Measurements from ENCODE around the gene PLEKHG4.
A peak's percentile ranks its signal among the peaks of the same experiment; 100 is the strongest.

PLEKHG4 gene

DNA sequence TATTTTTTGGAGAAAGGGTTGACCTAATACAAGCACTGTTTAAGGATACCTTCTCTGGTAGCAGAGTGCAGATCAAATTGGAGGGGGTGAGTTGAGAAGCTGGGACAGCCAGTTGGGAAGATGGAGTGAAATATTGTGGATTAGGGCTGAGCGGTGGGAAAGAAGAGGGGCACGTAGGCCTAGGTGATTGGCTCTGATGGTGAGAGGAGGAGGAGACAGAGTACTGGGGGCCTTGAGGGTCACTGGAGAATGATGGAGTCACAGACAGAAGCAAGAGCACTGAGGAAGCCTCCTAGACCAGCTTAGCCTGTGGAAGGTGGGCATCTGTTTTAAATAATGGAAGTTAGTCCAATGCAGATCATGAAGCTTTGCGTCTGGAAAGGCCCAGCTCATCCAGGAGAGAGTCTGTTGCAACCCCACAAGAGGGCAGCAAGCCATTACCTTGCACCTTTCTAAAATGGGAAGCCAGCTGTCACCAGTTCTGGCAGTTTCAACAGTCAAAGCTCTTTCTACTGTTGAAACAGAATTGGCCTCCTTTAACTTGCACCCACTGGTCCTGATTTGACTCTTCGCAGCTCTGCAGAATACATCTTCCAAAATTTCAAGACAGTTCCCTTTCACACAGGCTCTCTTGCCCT lies 18.8 kb upstream of the PLEKHG4 start:
- no peak for DNase-seq (ENCODE audit: low read depth, low spot score)

DNA sequence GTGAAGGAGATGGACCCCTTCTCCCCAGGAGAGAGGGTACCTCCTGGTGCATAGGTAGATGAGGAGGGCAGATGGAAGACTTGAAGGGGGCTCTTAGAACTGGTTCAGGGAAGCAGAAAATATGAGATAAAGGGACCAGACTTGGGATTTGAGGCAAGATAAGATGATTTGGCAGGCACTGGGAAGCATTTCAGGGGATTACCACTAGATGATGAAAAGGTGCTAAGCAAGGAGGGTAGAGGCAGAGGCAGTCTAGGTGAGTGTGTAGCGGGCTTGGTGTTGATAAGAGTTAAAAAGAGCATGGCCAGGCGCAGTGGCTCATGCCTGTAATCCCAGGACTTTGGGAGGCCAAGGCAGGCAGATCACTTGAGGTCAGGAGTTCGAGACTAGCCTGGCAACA lies 16.1 kb upstream of the PLEKHG4 start:
- no peak for DNase-seq (ENCODE audit: low read depth, low spot score)

DNA sequence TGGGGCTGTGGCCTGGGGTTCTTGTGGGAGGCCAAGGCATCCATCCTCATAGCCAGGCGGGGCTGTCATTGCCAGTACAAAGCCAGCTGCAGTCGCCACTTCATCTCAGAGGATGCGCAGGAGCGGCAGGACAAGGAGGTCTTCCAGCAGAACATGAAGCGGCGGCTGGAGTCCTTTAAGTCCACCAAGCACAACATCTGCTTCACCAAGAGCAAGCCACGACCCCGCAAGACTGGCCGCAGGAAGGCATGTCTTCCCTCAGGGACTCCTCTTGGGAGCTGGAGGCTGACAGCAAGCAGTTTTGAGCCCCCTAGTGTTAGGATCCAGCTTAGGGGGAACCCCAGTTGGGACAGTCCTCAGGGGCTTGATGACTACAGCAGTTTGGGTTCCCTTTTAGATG lies 15.1 kb upstream of the PLEKHG4 start:
- no peak for DNase-seq (ENCODE audit: low read depth, low spot score)

DNA sequence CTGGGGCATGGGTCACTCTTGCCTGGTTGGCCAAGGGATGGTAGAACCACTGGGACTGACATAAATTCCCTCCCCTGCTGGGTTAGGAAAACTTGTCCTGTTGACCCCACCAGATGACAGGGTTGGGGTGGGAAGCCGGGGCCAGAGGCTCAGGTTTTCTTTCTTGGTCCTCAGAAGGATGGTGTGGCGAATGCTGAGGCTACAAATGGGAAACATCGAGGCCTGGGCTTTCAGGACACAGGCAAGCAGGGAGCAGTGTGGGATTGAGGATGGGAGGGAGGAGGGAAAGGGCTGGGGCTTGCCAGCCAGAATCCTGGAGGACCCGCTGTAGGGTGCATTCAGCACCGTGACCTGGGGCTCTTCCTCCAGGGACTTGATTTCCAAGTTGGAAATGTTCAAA lies 14.5 kb upstream of the PLEKHG4 start:
- no peak for DNase-seq (ENCODE audit: low read depth, low spot score)

DNA sequence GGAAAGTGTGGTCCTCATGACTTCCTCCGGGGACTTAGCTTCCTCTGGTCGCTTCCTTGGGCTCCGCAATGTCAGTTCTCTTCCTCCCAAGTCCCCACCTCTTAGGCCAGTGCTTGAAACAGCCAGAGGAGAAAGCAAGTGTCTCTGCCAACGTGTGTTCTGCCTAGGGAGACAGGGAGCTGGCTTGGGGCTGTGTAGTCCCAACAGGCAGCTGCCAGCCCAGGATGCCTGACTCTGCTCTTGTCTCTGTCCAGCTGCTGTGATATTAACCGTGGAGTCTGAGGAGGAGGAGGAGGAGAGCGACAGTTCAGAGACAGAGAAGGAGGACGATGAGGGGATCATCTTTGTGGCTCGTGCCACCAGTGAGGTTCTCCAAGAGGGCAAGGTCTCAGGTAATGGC lies 13.5 kb upstream of the PLEKHG4 start:
- DNase-seq (ENCODE audit: low read depth, low spot score) = no peak

DNA sequence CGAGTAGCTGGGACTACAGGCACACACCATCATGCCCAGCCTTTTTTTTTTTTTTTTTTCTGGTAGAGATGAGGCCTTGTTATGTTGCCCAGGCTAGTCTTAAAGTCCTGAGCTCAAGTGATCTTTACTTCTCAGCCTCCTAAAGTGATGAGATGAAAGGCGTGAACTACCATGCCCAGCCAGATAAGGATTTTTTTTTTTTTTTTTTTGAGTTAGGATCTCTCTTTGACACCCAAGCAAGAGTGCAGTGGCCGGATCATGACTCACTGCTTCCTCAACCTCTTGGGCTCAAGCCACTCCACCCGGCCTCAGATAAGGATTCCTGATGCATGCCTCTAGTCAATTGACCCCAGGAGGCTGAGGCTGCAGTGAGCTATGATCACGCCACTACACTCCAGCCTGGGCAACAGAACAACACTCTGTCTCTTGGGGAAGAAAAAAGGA lies 11.2 kb upstream of the PLEKHG4 start:
- DNase-seq (ENCODE audit: low read depth, low spot score) = no peak

DNA sequence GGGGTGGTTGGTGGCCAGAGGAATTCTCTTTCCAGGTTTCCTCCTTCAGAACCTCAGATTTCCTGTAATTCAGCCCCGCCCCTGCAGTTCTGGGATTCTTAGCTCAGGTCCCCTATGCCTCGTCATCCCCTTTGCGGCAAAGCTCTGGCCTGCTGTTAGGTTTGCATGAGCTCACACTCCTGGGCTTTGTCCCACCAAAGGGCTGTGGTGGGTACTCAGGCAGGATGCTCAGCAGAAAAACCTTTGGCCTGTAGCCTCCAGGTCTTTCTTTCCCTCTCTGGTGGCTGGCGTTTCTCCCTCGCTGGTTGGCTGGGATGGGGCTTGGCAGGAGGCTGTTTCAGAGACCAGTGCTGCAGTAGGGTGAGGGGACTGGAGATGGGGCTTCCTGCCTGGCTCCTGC lies 9.6 kb upstream of the PLEKHG4 start:
- DNase-seq (ENCODE audit: low read depth, low spot score) = no peak

GRCh38 chr16:67270931-67271338 lies 8.4 kb upstream of the PLEKHG4 start:
- no peak for DNase-seq (ENCODE audit: low read depth, low spot score)

DNA sequence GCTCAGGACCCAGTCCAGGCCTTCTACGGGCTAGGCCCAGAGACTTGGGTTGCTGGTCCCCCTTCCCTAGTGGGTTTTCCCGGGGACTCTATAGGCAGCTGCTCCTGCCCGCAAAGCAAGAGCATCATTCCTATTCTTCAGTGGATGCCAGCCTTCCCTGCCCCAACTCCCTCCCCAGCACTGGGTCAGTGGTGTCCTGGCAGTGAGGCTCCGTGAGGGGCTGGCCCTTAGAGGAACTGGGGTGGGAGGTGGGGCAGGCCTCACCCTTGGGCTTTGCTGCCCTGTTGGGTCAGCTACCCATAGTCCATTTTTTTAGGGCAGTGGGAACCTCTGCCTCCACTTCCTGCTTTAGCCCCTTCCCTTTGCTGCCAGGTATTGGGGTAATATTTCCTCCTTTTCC lies 7.9 kb upstream of the PLEKHG4 start:
- DNase-seq (ENCODE audit: low read depth, low spot score) = no peak

DNA sequence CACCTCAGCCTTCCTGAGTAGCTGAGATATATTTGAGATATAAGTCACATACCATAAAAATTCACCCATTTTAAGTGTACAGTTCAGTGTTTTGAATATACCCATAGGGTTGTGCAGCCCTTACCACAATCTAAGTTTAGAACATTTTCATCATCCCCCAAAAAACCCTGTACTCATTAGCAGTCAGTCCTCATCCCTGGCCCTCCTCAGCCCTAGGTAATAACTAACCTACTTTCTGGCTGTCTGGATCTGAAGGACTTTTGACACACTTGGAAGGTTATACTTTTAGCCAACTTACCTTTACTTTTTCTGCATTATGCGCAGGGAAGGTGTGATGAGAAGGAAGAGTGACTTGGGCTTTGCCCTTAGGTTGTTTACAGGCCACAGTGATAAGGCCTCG lies 4.0 kb upstream of the PLEKHG4 start:
- DNase-seq (ENCODE audit: low read depth, low spot score) = no peak

GRCh38 chr16:67277294-67277998 lies 1.9 kb upstream of the PLEKHG4 start:
- peak; percentile 90 for DNase-seq (ENCODE audit: low read depth, low spot score)

- no peak for DNase-seq (ENCODE audit: low read depth, low spot score)
Measured at GRCh38 chr16:67277999-67278772, 1.1 kb upstream of the PLEKHG4 start.

DNA sequence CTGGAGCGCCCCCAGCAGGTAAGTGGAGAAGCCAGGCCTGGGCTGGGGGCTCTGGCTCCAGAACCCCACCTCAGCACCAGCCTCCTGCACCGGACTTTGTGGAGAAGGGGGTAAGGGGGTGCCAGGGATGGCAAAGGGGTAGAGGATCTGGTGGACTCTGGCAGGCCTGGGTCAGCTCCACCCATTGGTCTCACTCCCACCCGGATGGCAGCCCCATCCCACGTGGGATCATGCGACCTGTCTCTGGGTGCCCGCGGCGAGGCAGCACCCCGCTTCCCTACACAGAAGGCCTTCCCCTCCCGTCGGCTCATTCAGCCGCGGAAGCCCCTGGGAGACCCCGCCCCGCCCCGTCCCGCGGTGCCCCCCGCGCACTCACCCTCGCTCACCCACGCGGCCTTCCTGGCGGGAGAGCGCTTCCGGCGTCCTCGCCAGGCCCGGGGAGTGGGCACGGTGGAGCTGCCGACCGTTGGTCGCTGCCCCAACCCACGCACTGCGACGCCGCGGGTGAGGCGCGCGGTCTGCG lies 498 bp upstream of the PLEKHG4 start:
- no peak for DNase-seq (ENCODE audit: low read depth, low spot score)

DNA sequence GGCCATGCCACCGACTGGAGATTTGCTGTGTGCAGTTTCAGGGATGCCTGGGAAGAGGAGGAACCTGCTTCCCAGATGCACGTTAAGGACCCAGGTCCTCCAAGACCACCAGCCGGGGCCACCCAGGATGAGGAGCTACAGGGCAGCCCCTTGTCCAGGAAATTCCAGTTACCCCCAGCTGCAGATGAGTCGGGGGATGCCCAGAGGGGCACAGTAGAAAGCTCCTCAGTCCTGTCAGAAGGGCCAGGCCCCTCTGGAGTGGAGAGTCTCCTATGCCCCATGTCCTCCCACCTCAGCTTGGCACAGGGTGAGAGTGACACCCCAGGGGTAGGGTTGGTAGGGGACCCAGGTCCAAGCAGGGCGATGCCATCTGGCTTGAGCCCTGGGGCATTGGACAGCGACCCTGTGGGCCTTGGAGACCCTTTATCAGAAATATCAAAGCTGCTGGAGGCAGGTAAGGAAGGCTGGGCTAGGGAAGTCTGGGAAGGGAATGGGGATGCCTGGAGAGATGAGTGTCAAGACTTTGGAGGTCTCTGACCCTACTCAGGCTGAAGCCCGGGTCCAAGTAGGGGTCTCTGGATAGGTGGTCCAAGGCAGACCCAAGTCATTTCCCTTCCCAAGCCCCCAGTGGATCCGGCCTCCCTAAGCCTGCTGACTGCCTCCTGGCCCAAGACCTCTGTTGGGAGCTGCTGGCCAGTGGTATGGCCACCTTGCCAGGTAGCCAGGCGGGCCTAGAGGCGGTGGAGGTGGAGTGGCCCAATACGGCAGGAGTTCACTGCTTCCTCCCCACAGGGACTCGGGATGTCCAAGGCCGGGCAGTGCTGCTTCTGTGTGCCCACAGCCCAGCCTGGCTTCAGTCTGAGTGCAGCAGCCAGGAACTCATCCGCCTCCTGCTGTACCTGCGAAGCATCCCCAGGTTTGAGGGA lies 1.0 kb downstream of the PLEKHG4 start:
- DNase-seq (ENCODE audit: low read depth, low spot score) = no peak

GRCh38 chr16:67281536-67282446 lies 2.5 kb downstream of the PLEKHG4 start:
- no peak for DNase-seq (ENCODE audit: low read depth, low spot score)

GRCh38 chr16:67282447-67282805 lies 3.1 kb downstream of the PLEKHG4 start:
- no peak for DNase-seq (ENCODE audit: low read depth, low spot score)

- no peak for DNase-seq (ENCODE audit: low read depth, low spot score)
Measured at GRCh38 chr16:67283039-67283825, 3.9 kb downstream of the PLEKHG4 start.

- DNase-seq (ENCODE audit: low read depth, low spot score) = no peak
Measured at GRCh38 chr16:67283826-67284555, 4.7 kb downstream of the PLEKHG4 start.

All from smooth muscle cell of the brain vasculature (primary cell).